Diencephalon (tissue), 1 donor: ENCODE data around the gene PARM1. TPM values are rescaled to one million over a fixed set of nuclear protein-coding genes. Genes with fewer than 3 reads are reported as not detected.

Experiments used
- total RNA-seq: library from RNA; depleted of rRNA; stranded (reverse); fragments of >200 nt; gene quantifications from one replicate; pipeline ENCODE4 v1.2.3, GENCODE V29; 2014

Gene PARM1
- total RNA-seq: 35.3 TPM

GRCh38 chr4:74932832-74933561 is at the start of gene PARM1:
Gene PARM1, plus strand, starts transcription at chr4:74933116. Its CDS starts 212 bp downstream, at chr4:74933328.

Other genes starting within 250 kb of the PARM1 start
- gene BTC, start 138.6 kb upstream of the PARM1 start, total RNA-seq: 1.8 TPM